Rectal smooth muscle tissue (tissue), 1 donor: ENCODE results near the gene NME4.
"Not testable (repeated sequence)": the region's sequence is repeated elsewhere in the genome, so short reads cannot be mapped to it uniquely, and the experiment has no call there.

ENCODE experiments used
- H3K27ac ChIP-seq: one replicate; pipeline ENCODE4 v1.7.0; 2013; ENCODE audit warnings: low read depth, low read length, inconsistent platforms
- H3K27me3 ChIP-seq: one replicate; pipeline ENCODE4 v1.7.0; 2013; ENCODE audit warnings: low read length; ENCODE audit not compliant: control insufficient read depth, insufficient read depth
- H3K36me3 ChIP-seq: one replicate; pipeline ENCODE4 v1.7.0; 2013; ENCODE audit warnings: low read length; ENCODE audit not compliant: control insufficient read depth, insufficient read depth
- H3K4me1 ChIP-seq: one replicate; pipeline ENCODE4 v1.7.0; 2013; ENCODE audit warnings: low read length; ENCODE audit not compliant: control insufficient read depth, insufficient read depth
- H3K4me3 ChIP-seq: one replicate; pipeline ENCODE4 v1.7.0; 2013; ENCODE audit warnings: low read length
- H3K9ac ChIP-seq: one replicate; pipeline ENCODE4 v1.7.0; 2013; ENCODE audit warnings: low read length

NME4 gene

DNA sequence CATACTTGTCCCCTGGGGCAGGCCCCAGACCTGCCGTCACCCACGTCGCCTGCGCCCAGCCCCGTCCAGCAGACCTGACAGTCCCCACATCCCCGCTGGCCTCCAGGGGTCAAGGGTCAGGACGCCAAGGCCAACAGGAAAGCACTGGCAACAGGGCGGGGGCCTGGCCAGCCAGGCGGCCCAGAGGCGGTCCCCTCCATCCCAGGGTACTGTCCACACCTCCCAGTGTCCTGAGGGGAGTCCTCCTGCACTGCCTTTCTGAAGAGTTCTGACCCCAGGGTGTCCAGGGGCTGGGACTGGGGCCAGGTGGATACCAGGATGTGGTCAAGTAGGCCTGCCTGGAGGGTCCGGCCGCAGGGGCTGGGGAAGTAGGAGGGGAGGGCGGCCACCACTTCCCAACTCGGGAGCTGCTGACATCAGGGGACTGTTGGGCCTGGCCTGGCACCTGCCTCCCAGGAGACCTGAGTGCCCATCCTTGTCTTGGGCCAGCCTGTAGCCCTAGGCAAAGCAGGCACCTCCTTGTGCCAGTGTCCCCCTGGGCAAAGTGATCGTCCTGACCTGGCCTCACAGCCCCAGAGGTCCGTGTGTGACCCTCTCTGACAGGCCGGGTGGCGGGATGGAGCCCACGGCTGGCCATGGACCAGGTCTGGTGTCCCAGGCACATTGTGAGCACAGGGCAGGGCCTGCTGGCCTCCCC lies 37.8 kb upstream of the NME4 start:
- H3K9ac ChIP-seq: no peak overlapping the region
- H3K4me1 ChIP-seq: no peaks in the 10 kb centered on the region
- H3K27me3 ChIP-seq: peaks cover 4% of the 10 kb centered on the region
- H3K36me3 ChIP-seq: no peaks in the 10 kb centered on the region
- H3K27ac ChIP-seq: no peak overlapping the region
- no peak overlapping the region for H3K4me3 ChIP-seq

- Histone ChIP-seq H3K9ac (no peak overlapping the region), H3K4me1 (no peaks in the 10 kb centered on the region), H3K27me3 (peaks cover 4% of the 10 kb centered on the region), H3K27ac (no peak overlapping the region), H3K36me3 (no peaks in the 10 kb centered on the region), H3K4me3 (no peak overlapping the region)
These were observed 36.9 kb upstream of the NME4 start for GRCh38 chr16:359871-360697.

DNA sequence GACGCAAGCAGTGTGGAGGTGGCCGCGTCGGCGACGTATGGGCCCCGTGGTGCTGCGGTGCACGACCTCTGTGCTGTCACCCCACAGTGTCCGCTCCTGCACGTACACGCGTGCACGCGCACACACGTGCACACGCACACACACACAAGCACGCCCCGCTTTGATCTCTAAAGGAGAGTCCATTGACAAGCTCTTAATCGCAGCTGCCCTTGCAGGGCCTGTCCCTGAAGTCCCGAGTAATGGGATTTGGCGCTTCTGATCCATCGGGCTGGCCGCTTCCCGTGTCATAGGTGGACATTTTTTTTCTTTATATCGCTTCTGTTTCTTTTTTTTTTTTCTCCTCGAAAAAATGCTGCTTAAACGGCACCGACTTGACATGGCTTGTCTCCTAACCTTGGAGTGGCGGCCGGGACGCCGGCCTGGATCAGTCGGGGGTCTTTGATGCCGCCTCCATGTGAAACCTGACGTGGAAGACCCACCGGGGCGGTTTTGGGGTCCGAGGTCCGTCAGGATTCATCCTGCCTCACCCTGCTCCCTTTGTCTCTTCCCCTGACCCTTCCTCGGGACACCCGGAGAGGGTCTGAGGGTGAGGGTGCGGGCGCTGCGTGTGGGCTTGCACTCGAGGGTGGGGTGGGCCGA lies 36.2 kb upstream of the NME4 start:
- Histone ChIP-seq H3K4me1 (no peaks in the 10 kb centered on the region), H3K27me3 (peaks cover 4% of the 10 kb centered on the region), H3K4me3 (no peak overlapping the region), H3K36me3 (no peaks in the 10 kb centered on the region), H3K27ac (no peak overlapping the region), H3K9ac (no peak overlapping the region)

GRCh38 chr16:361341-361871 lies 35.6 kb upstream of the NME4 start:
- no peaks in the 10 kb centered on the region for H3K36me3 ChIP-seq
- H3K27ac ChIP-seq: no peak overlapping the region
- H3K27me3 ChIP-seq: peaks cover 4% of the 10 kb centered on the region
- no peaks in the 10 kb centered on the region for H3K4me1 ChIP-seq
- no peak overlapping the region for H3K4me3 ChIP-seq
- no peak overlapping the region for H3K9ac ChIP-seq

DNA sequence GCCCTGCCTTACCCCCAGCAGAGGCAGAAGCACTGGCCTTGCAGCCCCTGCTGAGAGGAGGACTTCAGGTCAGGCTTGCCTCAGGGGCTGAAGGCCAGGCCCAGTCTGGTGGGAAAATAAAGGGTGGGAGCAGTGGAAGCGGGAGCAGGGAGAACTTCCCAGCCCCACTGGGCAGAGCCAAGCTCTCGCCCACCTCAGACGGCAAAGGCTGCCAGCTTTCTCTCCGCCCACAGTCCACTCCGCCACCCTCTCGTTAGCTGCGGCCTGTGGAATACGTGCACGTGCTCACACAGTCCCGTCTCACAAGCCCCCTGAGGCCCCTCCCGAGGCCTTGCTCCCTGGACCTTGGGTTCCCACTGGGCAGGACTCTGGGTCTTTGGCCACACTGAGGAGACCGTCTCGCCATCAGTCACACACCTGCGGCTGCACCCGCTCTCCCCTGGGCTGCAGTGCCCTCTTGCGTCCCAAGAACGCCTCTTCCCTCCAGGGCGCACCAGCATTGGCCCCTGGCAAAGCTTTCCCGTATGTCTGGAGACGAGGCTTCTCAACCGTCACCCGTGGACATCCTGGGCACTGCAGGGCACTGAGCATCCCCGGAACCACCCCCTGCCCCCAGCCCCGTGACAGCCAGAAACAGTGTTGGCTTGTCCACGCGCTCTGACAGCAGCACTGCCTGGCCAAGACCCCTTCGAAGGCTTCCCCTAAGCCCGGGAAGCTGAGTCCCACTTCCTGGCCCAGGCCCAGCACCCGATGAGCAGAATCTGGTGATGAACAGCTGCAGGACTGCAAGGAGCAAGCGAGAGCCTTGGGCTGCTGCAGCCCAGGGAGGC lies 34.9 kb upstream of the NME4 start:
- H3K4me3 ChIP-seq: no peak overlapping the region
- H3K9ac ChIP-seq: no peak overlapping the region
- H3K36me3 ChIP-seq: peaks cover 3% of the 10 kb centered on the region
- H3K27me3 ChIP-seq: peaks cover 4% of the 10 kb centered on the region
- no peaks in the 10 kb centered on the region for H3K4me1 ChIP-seq
- no peak overlapping the region for H3K27ac ChIP-seq

- H3K27me3 ChIP-seq, H3K36me3 ChIP-seq, H3K4me3 ChIP-seq, H3K27ac ChIP-seq, H3K4me1 ChIP-seq, H3K9ac ChIP-seq: not testable (repeated sequence)
These were observed 34.3 kb upstream of the NME4 start for GRCh38 chr16:362702-362999.

DNA sequence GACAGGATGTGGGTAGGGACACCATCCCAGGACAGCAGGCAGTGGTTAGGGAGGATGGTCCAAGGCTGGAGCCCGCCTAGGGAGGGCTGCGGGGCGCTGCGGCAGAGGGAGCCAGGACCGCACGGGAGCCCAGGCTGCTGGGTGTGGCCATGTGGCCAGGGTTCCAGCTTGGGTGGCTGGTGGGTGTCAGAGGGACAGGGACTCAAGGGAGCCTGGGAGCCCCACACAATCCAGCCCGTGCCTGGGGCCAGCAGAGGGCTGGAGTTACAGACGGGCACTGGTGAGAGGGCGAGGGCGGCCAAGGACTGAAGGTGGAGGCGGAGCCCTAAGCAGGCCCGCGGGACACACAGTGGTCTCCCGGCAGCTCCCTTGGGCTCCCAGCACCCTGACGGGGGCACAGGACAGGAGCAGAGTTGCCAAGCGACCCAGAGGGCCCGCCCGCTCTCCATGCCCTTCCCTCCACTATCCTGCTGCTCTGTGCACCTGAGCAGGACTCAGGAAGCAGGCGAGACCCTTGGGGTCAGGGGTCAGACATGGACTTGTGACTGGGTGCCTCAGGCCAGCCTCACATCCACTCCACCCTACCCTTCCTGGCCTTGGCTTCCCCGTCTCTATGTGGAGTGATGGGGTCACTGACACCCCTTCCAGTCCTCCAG lies 33.8 kb upstream of the NME4 start:
- Histone ChIP-seq H3K27me3 (peaks cover 4% of the 10 kb centered on the region), H3K27ac (no peak overlapping the region)

GRCh38 chr16:363766-364490 lies 33.1 kb upstream of the NME4 start:
- Histone ChIP-seq H3K27me3 (peaks cover 4% of the 10 kb centered on the region), H3K4me1 (no peaks in the 10 kb centered on the region), H3K36me3 (peaks cover 13% of the 10 kb centered on the region), H3K4me3 (no peak overlapping the region), H3K9ac (no peak overlapping the region), H3K27ac (no peak overlapping the region)

More for the DNA sequence above, 33.8 kb upstream of the NME4 start:
- peaks cover 11% of the 10 kb centered on the region for H3K36me3 ChIP-seq
- H3K4me1 ChIP-seq: no peaks in the 10 kb centered on the region
- no peak overlapping the region for H3K4me3 ChIP-seq
- H3K9ac ChIP-seq: no peak overlapping the region

GRCh38 chr16:364595-365491 lies 32.2 kb upstream of the NME4 start:
- no peak overlapping the region for H3K9ac ChIP-seq
- H3K4me1 ChIP-seq: peaks cover 3% of the 10 kb centered on the region
- H3K36me3 ChIP-seq: peaks cover 13% of the 10 kb centered on the region

DNA sequence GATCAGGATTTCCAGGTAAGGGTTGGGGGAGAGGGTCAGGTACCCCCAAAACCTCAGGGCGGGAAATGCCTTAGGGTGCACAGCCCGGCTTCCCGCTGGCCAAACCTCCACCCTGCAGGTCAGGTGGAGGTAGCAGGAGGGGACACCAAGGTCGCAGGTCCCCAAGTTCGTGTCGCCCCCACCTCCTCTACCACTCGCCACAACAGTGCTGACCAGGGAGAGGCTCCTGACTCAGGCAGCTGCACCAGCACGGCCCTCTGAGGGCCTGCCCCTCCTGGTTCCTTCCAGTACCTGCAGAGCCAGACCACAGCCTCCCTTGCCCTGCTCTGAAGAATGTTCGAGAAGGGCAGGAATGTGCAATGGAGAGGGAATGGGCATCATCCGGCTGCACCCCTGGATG lies 30.5 kb upstream of the NME4 start:
- no peak overlapping the region for H3K27ac ChIP-seq
- H3K4me1 ChIP-seq: peaks cover 9% of the 10 kb centered on the region
- H3K27me3 ChIP-seq: peaks cover 4% of the 10 kb centered on the region
- H3K4me3 ChIP-seq: no peak overlapping the region
- peaks cover 13% of the 10 kb centered on the region for H3K36me3 ChIP-seq
- H3K9ac ChIP-seq: no peak overlapping the region

More at GRCh38 chr16:364595-365491, 32.2 kb upstream of the NME4 start:
- Histone ChIP-seq H3K27ac (no peak overlapping the region), H3K27me3 (peaks cover 4% of the 10 kb centered on the region), H3K4me3 (no peak overlapping the region)
